ENCODE data around the gene WDR62. TPM values are rescaled to one million over a fixed set of nuclear protein-coding genes. Genes with fewer than 3 reads are reported as not detected.

The WDR62 gene
- under 1 TPM; 0.26 to 0.33 TPM for total RNA-seq

DNA sequence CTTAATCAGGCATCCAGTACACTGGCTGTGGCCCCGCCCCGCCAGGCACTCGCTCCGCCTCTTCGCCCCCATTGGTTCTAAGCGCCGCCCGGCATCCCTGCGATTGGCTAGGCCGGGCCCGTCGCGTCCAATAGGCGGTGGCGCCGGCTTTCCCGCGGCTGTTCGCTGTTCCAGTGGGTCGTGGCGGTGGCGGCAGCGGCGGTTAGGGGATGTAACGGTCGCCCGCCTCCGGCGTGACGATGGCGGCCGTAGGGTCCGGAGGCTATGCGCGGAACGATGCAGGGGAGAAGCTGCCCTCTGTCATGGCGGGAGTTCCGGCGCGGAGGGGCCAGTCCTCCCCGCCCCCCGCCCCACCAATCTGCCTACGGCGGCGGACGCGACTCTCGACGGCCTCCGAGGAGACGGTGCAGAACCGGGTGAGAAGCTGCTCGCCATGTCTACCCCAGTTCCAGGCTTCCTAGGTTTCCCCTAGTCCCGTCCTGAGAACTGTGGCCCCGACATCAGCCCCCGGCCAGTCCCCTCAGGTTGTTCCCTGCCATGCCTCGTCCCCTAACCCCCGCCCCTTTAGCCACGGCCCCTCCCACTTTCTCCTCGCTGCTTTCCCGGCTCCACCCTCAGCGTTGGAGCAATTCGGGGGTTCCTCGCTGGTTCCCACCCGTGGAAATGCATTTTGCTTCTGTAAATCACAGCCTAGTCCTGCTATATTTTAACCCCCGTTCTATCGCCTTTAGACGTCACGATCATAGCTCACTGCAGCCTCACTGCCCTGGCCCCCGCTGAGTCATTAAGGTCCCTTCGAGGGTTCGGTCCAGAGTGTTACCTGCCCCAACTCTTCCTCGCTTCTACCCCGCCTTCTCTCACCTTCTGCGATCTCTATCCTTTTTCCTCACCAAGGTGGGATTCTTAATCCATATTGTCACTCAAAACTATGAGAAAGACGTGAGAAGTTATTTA lies at the start of gene WDR62:
Gene WDR62 (plus strand): TSS at position 165 of the 954 bp plus-strand sequence. CDS start 75 bp downstream, at position 240.
- peak; percentile 85 for ATAC-seq
- peak; percentile 92 to 95 (median 93) for DNase-seq
- intact Hi-C loops (cut with DNase I): no loop called here
- 0 to 2% methylated on average over 30 to 76 of the region's 76 CpGs for WGBS, 2 donors
- Histone ChIP-seq H3K4me3 (peak within 1 kb of the TSS; percentile 29 to 55), H3K27me3 (no peaks in the 10 kb centered on the region), H3K4me1 (peaks cover 12% of the 10 kb centered on the region), H3K9me3 (no peaks in the 10 kb centered on the region), H3K36me3 (replicated peaks in 1 of 2; ENCODE audit: insufficient read depth in 1 of 2, low read depth in 2 of 2) (no peaks in the 10 kb centered on the region), H3K27ac (peak within 1 kb of the TSS; percentile 85 to 95 (median 91))
- TF ChIP-seq, protein P1, sequence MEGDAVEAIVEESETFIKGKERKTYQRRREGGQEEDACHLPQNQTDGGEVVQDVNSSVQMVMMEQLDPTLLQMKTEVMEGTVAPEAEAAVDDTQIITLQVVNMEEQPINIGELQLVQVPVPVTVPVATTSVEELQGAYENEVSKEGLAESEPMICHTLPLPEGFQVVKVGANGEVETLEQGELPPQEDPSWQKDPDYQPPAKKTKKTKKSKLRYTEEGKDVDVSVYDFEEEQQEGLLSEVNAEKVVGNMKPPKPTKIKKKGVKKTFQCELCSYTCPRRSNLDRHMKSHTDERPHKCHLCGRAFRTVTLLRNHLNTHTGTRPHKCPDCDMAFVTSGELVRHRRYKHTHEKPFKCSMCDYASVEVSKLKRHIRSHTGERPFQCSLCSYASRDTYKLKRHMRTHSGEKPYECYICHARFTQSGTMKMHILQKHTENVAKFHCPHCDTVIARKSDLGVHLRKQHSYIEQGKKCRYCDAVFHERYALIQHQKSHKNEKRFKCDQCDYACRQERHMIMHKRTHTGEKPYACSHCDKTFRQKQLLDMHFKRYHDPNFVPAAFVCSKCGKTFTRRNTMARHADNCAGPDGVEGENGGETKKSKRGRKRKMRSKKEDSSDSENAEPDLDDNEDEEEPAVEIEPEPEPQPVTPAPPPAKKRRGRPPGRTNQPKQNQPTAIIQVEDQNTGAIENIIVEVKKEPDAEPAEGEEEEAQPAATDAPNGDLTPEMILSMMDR (IDR thresholded peaks at IDR 0.05): no peak
- no peak for TF ChIP-seq POLR2A (IDR thresholded peaks at IDR 0.05)

DNA sequence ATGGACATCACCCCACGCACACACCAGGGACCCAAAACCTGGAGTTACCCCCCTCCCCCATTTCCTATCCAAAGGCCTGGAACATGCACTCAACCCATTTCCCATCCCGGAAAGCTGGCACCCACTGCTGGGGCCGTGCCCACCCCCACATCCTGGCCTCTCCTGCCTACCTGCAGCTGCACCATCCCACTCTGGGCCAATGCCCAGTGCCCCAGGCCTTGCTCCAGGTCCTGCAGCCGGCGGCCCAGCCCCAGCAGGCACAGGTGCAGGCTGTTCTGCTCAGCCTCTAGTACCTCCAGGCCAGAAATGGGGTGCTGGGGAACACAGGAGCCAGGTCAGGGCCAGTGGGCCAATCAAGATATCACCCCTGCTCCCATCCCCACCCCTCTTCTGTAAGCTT lies 47.7 kb upstream of the WDR62 start:
- intact Hi-C loops (cut with DNase I): no loop called here
- Histone ChIP-seq H3K36me3 (replicated peaks in 1 of 2; ENCODE audit: insufficient read depth in 1 of 2, low read depth in 2 of 2) (no peaks in the 10 kb centered on the region), H3K9me3 (no peaks in the 10 kb centered on the region), H3K27me3 (no peaks in the 10 kb centered on the region), H3K4me3 (no peak overlapping the region), H3K27ac (no peak overlapping the region), H3K4me1 (peaks cover 22% of the 10 kb centered on the region)
- no peak for TF ChIP-seq POLR2A (IDR thresholded peaks at IDR 0.05)
- TF ChIP-seq, protein P1 (IDR thresholded peaks at IDR 0.05): no peak
- ATAC-seq (no peak), DNase-seq (no peak)
- WGBS, 2 donors: 68 to 74% methylated on average over 3 to 5 of the region's 5 CpGs

DNA sequence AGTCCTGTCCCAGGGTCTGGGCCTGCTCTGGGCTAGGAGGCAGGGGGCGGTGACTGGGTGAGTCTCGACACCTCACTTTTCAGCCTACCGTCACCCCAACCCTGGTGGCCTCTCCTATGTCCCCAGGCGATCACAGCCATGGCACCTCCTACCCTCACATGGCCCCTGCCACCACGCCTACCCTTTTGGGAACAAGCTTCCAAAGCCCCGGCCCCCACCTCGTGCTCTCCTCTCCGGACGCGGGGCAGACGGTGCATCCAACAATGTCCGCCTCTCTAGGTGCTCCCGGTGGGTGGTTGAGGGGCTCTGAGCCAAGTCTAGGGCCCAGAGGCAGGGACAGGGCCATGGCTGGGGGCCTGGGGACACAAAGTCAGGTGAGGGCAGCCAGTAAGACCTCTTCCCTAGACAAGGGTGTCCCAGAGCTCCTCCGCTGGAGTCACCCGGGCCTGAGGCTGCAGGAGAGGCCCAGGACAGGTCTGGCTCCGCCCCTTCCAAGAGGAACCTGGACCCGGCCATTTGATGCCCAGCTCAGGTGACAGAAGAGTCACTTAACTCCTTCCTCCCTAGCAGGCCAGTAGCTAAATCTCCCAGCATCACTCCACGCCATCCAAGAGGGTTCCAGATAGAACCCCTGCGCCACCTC lies 46.2 kb upstream of the WDR62 start, which contains the start of gene SYNE4:
Gene SYNE4 (minus strand): TSS at position 478 of the 643 bp plus-strand sequence. CDS start 132 bp downstream, at position 346.
- WGBS, 2 donors: 8 to 19% methylated on average over 3 to 18 of the region's 19 CpGs
- peak; percentile 17 to 66 (median 66) for TF ChIP-seq POLR2A (IDR thresholded peaks at IDR 0.05)
- TF ChIP-seq, protein P1 (IDR thresholded peaks at IDR 0.05): no peak
- ATAC-seq (peak; percentile 85), DNase-seq (peak; percentile 67 to 87 (median 85))
- Histone ChIP-seq H3K4me3 (peak within 1 kb of the TSS; percentile 10 to 18), H3K9me3 (no peaks in the 10 kb centered on the region), H3K27me3 (no peaks in the 10 kb centered on the region), H3K27ac (peak within 1 kb of the TSS; percentile 47 to 84 (median 70)), H3K4me1 (peaks cover 26% of the 10 kb centered on the region), H3K36me3 (replicated peaks in 1 of 2; ENCODE audit: insufficient read depth in 1 of 2, low read depth in 2 of 2) (no peaks in the 10 kb centered on the region)
- intact Hi-C loops (cut with DNase I): no loop called here

DNA sequence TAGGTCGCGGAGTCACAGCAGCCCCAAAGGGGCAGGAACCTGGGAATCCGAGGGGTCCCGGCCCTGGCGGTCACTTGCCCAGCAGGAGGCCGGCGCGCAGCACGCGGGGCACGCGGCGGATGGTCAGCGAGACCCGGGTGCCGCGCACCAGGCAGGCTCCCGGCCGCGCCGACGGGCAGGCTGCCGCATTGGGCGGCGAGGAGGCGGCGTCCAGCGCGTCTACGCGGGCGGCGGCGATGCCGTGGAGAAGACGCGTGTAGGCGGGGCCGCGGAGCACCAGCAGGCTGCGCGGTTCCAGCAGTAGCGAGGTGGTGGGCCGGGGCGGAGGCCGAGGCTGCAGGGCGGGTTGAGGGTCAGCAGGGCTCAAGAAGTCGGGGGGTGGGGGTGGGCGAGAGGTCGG lies 45.5 kb upstream of the WDR62 start:
- peaks cover 29% of the 10 kb centered on the region for H3K4me1 ChIP-seq
- intact Hi-C loops (cut with DNase I): no loop called here

More for the DNA sequence above, 45.5 kb upstream of the WDR62 start:
- peak in 2 of 3 donors; percentile 8 to 10 for TF ChIP-seq POLR2A (IDR thresholded peaks at IDR 0.05)
- TF ChIP-seq, protein P1 (IDR thresholded peaks at IDR 0.05): no peak
- DNase-seq (peak; percentile 66 to 78 (median 74)), ATAC-seq (peak; percentile 50)
- Histone ChIP-seq H3K9me3 (no peaks in the 10 kb centered on the region), H3K36me3 (replicated peaks in 1 of 2; ENCODE audit: insufficient read depth in 1 of 2, low read depth in 2 of 2) (no peaks in the 10 kb centered on the region), H3K4me3 (peak overlapping the region; percentile 10 to 18), H3K27ac (peak overlapping the region in 3 of 4 donors; percentile 65 to 84 (median 74)), H3K27me3 (no peaks in the 10 kb centered on the region)
- WGBS, 2 donors: 1% methylated on average over 14 to 46 of the region's 50 CpGs
